ENCODE measurements around the gene RAP1GDS1.

DNA sequence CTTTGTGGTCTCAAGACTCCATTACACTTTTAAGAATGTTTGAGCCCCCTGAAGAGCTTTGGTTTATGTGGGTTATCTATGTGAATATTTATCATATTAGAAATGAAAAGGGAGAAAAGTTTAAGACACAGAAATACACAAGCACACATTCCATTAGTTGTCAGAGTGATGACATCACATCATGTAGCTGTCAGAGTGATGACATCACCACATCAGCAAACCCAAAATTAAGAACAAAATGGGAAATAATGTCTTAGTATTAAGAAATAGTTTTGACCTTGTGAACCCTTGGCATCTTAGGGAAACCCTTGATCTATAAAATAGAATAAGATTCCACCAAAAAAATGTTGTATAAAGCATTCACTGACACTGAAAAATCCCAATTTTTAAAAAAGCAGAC lies 201.3 kb downstream of the RAP1GDS1 start:
- TF ChIP-seq, protein P1, sequence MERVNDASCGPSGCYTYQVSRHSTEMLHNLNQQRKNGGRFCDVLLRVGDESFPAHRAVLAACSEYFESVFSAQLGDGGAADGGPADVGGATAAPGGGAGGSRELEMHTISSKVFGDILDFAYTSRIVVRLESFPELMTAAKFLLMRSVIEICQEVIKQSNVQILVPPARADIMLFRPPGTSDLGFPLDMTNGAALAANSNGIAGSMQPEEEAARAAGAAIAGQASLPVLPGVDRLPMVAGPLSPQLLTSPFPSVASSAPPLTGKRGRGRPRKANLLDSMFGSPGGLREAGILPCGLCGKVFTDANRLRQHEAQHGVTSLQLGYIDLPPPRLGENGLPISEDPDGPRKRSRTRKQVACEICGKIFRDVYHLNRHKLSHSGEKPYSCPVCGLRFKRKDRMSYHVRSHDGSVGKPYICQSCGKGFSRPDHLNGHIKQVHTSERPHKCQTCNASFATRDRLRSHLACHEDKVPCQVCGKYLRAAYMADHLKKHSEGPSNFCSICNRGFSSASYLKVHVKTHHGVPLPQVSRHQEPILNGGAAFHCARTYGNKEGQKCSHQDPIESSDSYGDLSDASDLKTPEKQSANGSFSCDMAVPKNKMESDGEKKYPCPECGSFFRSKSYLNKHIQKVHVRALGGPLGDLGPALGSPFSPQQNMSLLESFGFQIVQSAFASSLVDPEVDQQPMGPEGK (CRISPR knock-in tag; IDR thresholded peaks at IDR 0.05; ENCODE audit: borderline replicate concordance), result no peak
- TF ChIP-seq, protein P2, sequence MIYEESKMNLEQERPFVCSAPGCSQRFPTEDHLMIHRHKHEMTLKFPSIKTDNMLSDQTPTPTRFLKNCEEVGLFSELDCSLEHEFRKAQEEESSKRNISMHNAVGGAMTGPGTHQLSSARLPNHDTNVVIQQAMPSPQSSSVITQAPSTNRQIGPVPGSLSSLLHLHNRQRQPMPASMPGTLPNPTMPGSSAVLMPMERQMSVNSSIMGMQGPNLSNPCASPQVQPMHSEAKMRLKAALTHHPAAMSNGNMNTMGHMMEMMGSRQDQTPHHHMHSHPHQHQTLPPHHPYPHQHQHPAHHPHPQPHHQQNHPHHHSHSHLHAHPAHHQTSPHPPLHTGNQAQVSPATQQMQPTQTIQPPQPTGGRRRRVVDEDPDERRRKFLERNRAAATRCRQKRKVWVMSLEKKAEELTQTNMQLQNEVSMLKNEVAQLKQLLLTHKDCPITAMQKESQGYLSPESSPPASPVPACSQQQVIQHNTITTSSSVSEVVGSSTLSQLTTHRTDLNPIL (CRISPR knock-in tag; IDR thresholded peaks at IDR 0.05; ENCODE audit: low read depth), result no peak
- TF ChIP-seq CSDC2 (CRISPR knock-in tag; IDR thresholded peaks at IDR 0.05) (no peak), ISL1 (CRISPR knock-in tag; IDR thresholded peaks at IDR 0.05) (no peak), ZNF8 (CRISPR knock-in tag; IDR thresholded peaks at IDR 0.05) (no peak), ZFP3 (CRISPR knock-in tag; IDR thresholded peaks at IDR 0.05) (no peak), SNAI2 (CRISPR knock-in tag; IDR thresholded peaks at IDR 0.05) (no peak), ZFP30 (CRISPR knock-in tag; IDR thresholded peaks at IDR 0.05) (no peak), OSR1 (CRISPR knock-in tag; IDR thresholded peaks at IDR 0.05) (no peak), ARNTL (CRISPR knock-in tag; IDR thresholded peaks at IDR 0.05; ENCODE audit: borderline replicate concordance, low read depth) (no peak)
- TF ChIP-seq, protein P3, sequence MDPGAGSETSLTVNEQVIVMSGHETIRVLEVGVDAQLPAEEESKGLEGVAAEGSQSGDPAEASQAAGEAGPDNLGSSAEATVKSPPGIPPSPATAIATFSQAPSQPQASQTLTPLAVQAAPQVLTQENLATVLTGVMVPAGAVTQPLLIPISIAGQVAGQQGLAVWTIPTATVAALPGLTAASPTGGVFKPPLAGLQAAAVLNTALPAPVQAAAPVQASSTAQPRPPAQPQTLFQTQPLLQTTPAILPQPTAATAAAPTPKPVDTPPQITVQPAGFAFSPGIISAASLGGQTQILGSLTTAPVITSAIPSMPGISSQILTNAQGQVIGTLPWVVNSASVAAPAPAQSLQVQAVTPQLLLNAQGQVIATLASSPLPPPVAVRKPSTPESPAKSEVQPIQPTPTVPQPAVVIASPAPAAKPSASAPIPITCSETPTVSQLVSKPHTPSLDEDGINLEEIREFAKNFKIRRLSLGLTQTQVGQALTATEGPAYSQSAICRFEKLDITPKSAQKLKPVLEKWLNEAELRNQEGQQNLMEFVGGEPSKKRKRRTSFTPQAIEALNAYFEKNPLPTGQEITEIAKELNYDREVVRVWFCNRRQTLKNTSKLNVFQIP (CRISPR knock-in tag; IDR thresholded peaks at IDR 0.05; ENCODE audit: borderline replicate concordance, low read depth), result no peak

All from SK-N-SH treated with all-trans-retinoic acid at 6 μM for 48 hours (cell line).